ENCODE data around the gene MPP1.

The MPP1 gene

DNA sequence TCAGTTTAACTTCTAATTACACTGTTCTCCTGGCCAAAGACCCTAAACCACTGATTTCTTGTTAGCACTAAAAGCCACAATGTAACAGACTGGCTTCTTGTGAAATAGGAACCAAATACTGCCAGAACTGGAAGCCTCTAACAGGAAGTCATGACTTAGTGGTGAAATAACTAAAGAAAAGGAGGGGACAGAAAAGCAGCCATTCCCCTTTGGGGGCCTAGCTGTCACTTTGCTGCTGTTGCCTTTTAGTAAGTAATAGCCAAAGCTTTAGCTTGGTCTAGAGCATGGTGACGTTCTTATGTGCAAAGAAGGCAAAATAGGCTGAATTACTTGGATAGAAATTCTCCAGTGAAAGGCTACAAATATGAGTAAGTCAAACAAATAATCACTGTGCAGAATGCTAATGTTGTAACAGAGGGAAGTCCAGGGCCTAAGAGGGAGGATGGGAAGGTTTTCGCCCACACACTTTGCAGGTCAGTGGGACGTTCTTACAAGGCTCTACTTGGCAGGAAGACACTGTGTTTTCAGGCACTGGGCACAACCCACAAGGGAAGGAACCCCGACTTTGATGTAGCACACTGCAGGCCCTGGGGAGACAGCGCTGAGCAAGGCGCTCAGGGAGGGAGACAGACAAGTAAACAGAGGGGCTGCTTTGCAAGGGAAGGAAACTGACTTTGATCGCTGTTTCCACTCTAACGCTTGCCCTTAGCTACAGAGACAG lies 71.1 kb downstream of the MPP1 start:
- Histone ChIP-seq H3K27me3 (replicated peaks) (no peaks in the 10 kb centered on the region), H3K4me3 (ENCODE audit: low read depth, low read length) (no peak overlapping the region), H3K36me3 (replicated peaks) (no peaks in the 10 kb centered on the region), H3K27ac (peak overlapping the region; percentile 87)
- peak; percentile 80 for DNase-seq
- TF ChIP-seq, protein P1, sequence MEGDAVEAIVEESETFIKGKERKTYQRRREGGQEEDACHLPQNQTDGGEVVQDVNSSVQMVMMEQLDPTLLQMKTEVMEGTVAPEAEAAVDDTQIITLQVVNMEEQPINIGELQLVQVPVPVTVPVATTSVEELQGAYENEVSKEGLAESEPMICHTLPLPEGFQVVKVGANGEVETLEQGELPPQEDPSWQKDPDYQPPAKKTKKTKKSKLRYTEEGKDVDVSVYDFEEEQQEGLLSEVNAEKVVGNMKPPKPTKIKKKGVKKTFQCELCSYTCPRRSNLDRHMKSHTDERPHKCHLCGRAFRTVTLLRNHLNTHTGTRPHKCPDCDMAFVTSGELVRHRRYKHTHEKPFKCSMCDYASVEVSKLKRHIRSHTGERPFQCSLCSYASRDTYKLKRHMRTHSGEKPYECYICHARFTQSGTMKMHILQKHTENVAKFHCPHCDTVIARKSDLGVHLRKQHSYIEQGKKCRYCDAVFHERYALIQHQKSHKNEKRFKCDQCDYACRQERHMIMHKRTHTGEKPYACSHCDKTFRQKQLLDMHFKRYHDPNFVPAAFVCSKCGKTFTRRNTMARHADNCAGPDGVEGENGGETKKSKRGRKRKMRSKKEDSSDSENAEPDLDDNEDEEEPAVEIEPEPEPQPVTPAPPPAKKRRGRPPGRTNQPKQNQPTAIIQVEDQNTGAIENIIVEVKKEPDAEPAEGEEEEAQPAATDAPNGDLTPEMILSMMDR (IDR thresholded peaks at IDR 0.05; ENCODE audit: low read depth, low read length, missing control alignments) = no peak
- in situ Hi-C loops (cut with HindIII; ENCODE audit: low pct_ligation_motif_present, low sequenced_read_pairs) = no loop called here

DNA sequence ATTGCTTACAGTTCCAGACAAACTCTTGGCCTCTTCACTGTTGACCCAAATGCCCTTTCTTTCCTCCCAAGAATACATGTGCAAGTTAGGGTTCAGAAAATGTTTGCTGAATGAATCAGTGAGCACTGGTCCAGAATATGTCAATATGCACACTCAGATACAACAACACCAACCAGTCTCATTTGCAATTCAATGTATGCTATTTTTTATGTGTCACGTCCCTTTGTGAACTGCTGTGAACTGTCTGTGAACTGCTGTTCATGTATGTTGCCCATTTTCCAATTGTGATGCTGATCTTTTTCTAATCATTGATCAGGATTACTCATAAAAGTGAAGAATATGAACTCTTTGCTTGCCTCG lies 72.2 kb downstream of the MPP1 start:
- TF ChIP-seq, protein P1 (IDR thresholded peaks at IDR 0.05; ENCODE audit: low read depth, low read length, missing control alignments) = no peak
- no peaks in the 10 kb centered on the region for H3K27me3 ChIP-seq (replicated peaks)
- H3K4me3 ChIP-seq (ENCODE audit: low read depth, low read length) = no peak overlapping the region
- peak; percentile 52 for DNase-seq
- peak overlapping the region; percentile 87 for H3K27ac ChIP-seq
- in situ Hi-C loops (cut with HindIII; ENCODE audit: low pct_ligation_motif_present, low sequenced_read_pairs) = no loop called here
- no peaks in the 10 kb centered on the region for H3K36me3 ChIP-seq (replicated peaks)

DNA sequence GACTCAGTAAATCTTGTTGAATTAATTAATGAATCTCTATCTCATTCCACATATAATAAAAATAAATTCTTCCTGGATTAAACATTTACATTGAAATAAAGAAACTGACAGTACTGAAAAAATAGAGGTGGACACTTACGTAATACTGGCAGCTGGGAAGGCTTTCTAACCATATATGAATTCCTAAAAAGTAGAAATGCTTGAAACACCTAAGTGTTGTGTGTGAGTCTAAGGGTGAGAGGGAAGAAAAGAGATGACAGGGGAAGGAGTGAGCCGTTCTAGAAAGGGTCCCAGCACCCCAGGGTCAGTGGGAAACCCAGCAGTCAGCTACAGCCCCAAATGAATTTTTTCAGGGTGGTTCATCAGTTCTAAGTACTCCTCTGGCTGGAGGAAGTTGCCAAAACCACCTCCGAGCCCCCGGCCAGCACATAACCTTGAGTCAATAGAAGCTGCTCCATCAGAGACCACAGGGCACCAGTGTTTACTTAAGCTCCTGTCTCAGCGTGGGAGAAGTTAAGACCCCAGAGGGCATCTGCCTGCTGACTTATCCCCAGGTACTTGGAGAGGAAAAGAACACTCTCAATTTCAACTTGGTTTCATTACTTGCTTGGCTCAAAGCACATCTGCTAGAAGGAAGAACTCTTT lies 72.7 kb downstream of the MPP1 start:
- peak; percentile 58 for DNase-seq
- H3K27ac ChIP-seq = peak overlapping the region; percentile 87
- no peak overlapping the region for H3K4me3 ChIP-seq (ENCODE audit: low read depth, low read length)
- no peaks in the 10 kb centered on the region for H3K27me3 ChIP-seq (replicated peaks)
- no peaks in the 10 kb centered on the region for H3K36me3 ChIP-seq (replicated peaks)
- in situ Hi-C loops (cut with HindIII; ENCODE audit: low pct_ligation_motif_present, low sequenced_read_pairs) = no loop called here
- TF ChIP-seq, protein P1 (IDR thresholded peaks at IDR 0.05; ENCODE audit: low read depth, low read length, missing control alignments) = no peak

DNA sequence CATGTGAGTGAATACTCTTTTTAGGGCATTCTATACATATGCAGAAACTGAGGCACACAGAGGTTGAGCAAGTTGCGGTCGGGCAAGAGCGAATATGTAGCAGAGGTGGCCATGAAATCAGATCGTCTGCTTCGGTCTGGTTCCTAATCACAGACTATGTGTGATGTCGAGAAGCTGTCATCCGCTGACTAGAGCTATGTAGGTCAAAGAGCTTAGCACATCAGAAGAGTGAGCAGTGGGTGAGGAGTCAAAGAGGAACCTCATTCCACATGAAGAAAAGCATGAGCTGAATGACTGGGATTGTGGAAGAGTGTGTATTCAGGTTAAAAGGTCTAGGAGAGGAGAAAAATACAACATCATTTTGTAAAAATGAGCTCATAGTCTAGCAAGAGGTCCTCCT lies 73.4 kb downstream of the MPP1 start:
- peak overlapping the region; percentile 87 for H3K27ac ChIP-seq
- no peak overlapping the region for H3K4me3 ChIP-seq (ENCODE audit: low read depth, low read length)
- TF ChIP-seq, protein P1 (IDR thresholded peaks at IDR 0.05; ENCODE audit: low read depth, low read length, missing control alignments) = no peak
- in situ Hi-C loops (cut with HindIII; ENCODE audit: low pct_ligation_motif_present, low sequenced_read_pairs) = no loop called here
- DNase-seq = peak; percentile 52
- no peaks in the 10 kb centered on the region for H3K36me3 ChIP-seq (replicated peaks)
- no peaks in the 10 kb centered on the region for H3K27me3 ChIP-seq (replicated peaks)

DNA sequence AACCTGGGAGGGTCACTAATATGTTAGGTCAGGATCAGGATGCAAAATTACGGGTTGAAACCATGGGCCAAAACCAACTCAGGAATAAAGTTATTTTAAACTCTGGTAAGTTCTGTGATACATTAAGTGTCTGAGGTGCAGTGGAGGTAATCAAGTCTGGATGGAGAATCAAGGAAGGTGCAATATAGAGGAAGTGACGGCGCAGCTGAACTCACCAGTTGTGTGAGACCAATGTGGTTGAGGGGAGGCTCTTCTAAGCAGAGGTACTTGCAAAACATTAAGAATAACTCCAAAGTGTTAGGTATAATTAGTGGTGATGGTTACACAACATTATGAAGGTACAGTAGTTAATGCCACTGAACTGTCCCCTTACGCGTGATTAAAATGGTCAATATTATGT lies 74.1 kb downstream of the MPP1 start:
- TF ChIP-seq, protein P1 (IDR thresholded peaks at IDR 0.05; ENCODE audit: low read depth, low read length, missing control alignments) = no peak
- Histone ChIP-seq H3K4me3 (ENCODE audit: low read depth, low read length) (no peak overlapping the region), H3K27me3 (replicated peaks) (no peaks in the 10 kb centered on the region), H3K27ac (peak overlapping the region; percentile 66), H3K36me3 (replicated peaks) (no peaks in the 10 kb centered on the region)
- in situ Hi-C loops (cut with HindIII; ENCODE audit: low pct_ligation_motif_present, low sequenced_read_pairs) = no loop called here
- no peak for DNase-seq

All from brain microvascular endothelial cell (primary cell).